Activated CD4-positive, alpha-beta memory T cell treated with anti-CD3 and anti-CD28 coated beads for 36 hours (primary cell): ENCODE data around the gene FAM241A. TPM values are rescaled to one million over a fixed set of nuclear protein-coding genes. Genes with fewer than 3 reads are reported as not detected.
A peak's percentile ranks its signal among the peaks of the same experiment; 100 is the strongest.
"Not testable (repeated sequence)": the region's sequence is repeated elsewhere in the genome, so short reads cannot be mapped to it uniquely, and the experiment has no call there.

Experiments used
- CTCF ChIA-PET: fragments of 350-600 bp; sonication (Branson Sonifier 250); formaldehyde crosslinking; loops from one replicate; lab custom pipeline; 2021; ENCODE audit warnings: antibody characterized with exemption, inconsistent platforms; lab: Charles Lee
- POLR2A ChIA-PET: fragments of 350-600 bp; sonication (Branson Sonifier 250); formaldehyde crosslinking; loops from one replicate; lab custom pipeline; 2021; ENCODE audit warnings: antibody characterized with exemption; lab: Charles Lee
- DNase-seq: peaks from one replicate; pipeline ENCODE4 v3.0.0-alpha.2; 2020
- H3K27ac Mint-ChIP-seq: one replicate; pipeline ENCODE4 v1.8.0; 2021; ENCODE audit warnings: mixed read lengths
- H3K27me3 Mint-ChIP-seq: one replicate; pipeline ENCODE4 v1.8.0; 2021; ENCODE audit warnings: mixed read lengths
- H3K36me3 Mint-ChIP-seq: one replicate; pipeline ENCODE4 v1.8.0; 2021; ENCODE audit warnings: mixed read lengths
- H3K4me1 Mint-ChIP-seq: one replicate; pipeline ENCODE4 v1.8.0; 2021; ENCODE audit warnings: low read depth, mixed read lengths
- H3K4me3 Mint-ChIP-seq: one replicate; pipeline ENCODE4 v1.8.0; 2021; ENCODE audit warnings: mild to moderate bottlenecking, mixed read lengths
- H3K9me3 Mint-ChIP-seq: one replicate; pipeline ENCODE4 v1.8.0; 2021; ENCODE audit warnings: mixed read lengths
- intact Hi-C: fragments of 100-400 bp; cut with micrococcal nuclease; formaldehyde crosslinking; loops from one replicate; pipeline ENCODE4 v1.15.1; 2023
- total RNA-seq, 2 experiments: library from RNA; stranded (reverse); gene quantifications; one replicate each; pipeline ENCODE4 v1.2.3, GENCODE V29; 2021

The FAM241A gene
- total RNA-seq, 2 experiments from 2014 or later, result 3.1 to 3.5 TPM

DNA sequence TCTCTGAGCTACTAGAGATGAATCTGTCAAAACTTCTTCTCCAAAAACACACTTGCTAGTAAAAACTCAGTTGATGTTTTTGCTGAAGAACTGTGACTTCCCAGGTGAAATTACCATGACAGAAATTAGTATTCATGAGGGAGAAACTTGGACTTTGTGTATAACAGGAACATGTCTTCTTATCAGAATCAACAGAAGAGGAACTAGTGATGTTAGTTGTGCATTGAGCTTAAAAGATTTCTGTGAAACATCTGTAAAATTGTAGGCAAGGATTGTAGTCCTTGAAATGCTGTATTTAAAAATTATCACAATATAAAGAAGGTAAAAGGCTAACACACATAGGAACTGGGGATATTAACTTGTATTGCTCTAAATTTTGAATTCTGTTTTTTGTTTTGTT is 11.3 kb downstream of the FAM241A start:
- Mint-ChIP-seq H3K4me1 (peaks cover 32% of the 10 kb centered on the region), H3K27ac (no peak overlapping the region), H3K36me3 (peaks cover 22% of the 10 kb centered on the region), H3K9me3 (peaks cover 10% of the 10 kb centered on the region), H3K4me3 (no peak overlapping the region), H3K27me3 (no peaks in the 10 kb centered on the region)
- POLR2A ChIA-PET, result no interaction called here
- intact Hi-C loops, result no loop called here
- DNase-seq, result no peak
- CTCF ChIA-PET, result interaction anchor here (1.2 kb wide), 1 partner anchor 57 kb away, joined by 3 read pairs; no protein-coding TSS in a partner anchor

DNA sequence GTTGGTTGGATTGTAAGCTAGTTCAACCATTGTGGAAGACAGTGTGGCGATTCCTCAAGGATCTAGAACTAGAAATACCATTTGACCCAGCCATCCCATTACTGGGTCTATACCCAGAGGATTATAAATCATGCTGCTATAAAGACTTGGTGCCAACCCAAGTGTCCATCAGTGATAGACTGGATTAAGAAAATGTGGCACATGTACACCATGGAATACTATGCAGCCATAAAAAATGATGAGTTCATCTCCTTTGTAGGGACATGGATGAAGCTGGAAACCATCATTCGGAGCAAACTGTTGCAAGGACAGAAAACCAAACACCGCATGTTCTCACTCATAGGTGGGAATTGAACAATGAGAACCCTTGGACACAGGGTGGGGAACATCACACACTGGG is 18.5 kb downstream of the FAM241A start:
- H3K4me3 Mint-ChIP-seq, H3K27ac Mint-ChIP-seq, intact Hi-C loops, CTCF ChIA-PET, DNase-seq, H3K27me3 Mint-ChIP-seq, POLR2A ChIA-PET: not testable (repeated sequence)
- peaks cover 27% of the 10 kb centered on the region for H3K36me3 Mint-ChIP-seq
- H3K4me1 Mint-ChIP-seq, result peaks cover 19% of the 10 kb centered on the region
- peaks cover 25% of the 10 kb centered on the region for H3K9me3 Mint-ChIP-seq

- DNase-seq, result peak; percentile 36
- peaks cover 35% of the 10 kb centered on the region for H3K4me1 Mint-ChIP-seq
- no peak overlapping the region for H3K4me3 Mint-ChIP-seq
- no peak overlapping the region for H3K27ac Mint-ChIP-seq
- POLR2A ChIA-PET, result no interaction called here
- H3K36me3 Mint-ChIP-seq, result peaks cover 12% of the 10 kb centered on the region
- CTCF ChIA-PET, result interaction anchor here (0.5 kb wide), 1 partner anchor 10 kb away, joined by 3 read pairs; no protein-coding TSS in a partner anchor
- intact Hi-C loops, result loop anchor here (1.0 to 2.0 kb wide), 2 partner anchors 9 to 15 kb away; no protein-coding TSS in a partner anchor
- H3K27me3 Mint-ChIP-seq, result no peaks in the 10 kb centered on the region
- H3K9me3 Mint-ChIP-seq, result peaks cover 9% of the 10 kb centered on the region
These were observed 22.5 kb downstream of the FAM241A start for GRCh38 chr4:112167794-112168193.

- Mint-ChIP-seq H3K27ac (no peak overlapping the region), H3K4me1 (peaks cover 35% of the 10 kb centered on the region), H3K36me3 (peaks cover 14% of the 10 kb centered on the region), H3K27me3 (no peaks in the 10 kb centered on the region), H3K4me3 (no peak overlapping the region), H3K9me3 (peaks cover 5% of the 10 kb centered on the region)
- ChIA-PET POLR2A (no interaction called here), CTCF (no interaction called here)
- intact Hi-C loops, result loop anchor here (1.0 kb wide), 1 partner anchor 7 kb away; no protein-coding TSS in a partner anchor
- DNase-seq, result no peak
These were observed 23.7 kb downstream of the FAM241A start for GRCh38 chr4:112168719-112169500.

DNA sequence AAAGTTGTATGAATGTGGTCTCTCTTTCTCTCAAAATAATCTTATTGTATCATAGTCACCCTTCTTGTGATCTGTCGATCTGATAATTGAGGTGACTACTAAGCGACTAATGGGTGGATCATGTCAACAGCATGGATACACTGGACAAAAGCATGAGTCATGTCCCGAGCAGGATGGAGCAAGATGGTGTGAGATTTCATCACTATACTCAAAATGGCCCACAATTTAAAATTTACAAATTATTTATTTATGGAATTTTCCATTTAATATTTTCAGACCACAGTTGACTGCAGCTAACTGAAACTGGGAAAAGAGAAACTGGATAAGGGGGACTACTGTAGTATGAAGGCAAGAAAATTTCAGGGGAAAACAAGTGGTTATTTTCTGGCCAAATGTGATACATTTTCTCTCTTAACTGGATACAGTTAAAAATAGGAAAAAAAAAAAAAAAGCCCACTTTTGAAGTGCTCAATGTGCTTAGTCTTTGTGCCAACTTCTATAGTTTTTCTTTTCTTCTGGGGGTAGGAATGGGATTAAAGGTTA is 25.3 kb downstream of the FAM241A start:
- H3K27me3 Mint-ChIP-seq, result no peaks in the 10 kb centered on the region
- no peak overlapping the region for H3K4me3 Mint-ChIP-seq
- H3K9me3 Mint-ChIP-seq, result peaks cover 1% of the 10 kb centered on the region
- H3K36me3 Mint-ChIP-seq, result peaks cover 10% of the 10 kb centered on the region
- intact Hi-C loops, result no loop called here
- peaks cover 33% of the 10 kb centered on the region for H3K4me1 Mint-ChIP-seq
- ChIA-PET POLR2A (no interaction called here), CTCF (no interaction called here)
- no peak overlapping the region for H3K27ac Mint-ChIP-seq
- peak; percentile 18 for DNase-seq

GRCh38 chr4:112171051-112171763 is 26.0 kb downstream of the FAM241A start:
- CTCF ChIA-PET, H3K36me3 Mint-ChIP-seq, H3K9me3 Mint-ChIP-seq, intact Hi-C loops, H3K27ac Mint-ChIP-seq, H3K4me3 Mint-ChIP-seq, H3K27me3 Mint-ChIP-seq, POLR2A ChIA-PET, DNase-seq: not testable (repeated sequence)
- peaks cover 33% of the 10 kb centered on the region for H3K4me1 Mint-ChIP-seq

- intact Hi-C loops, result no loop called here
- peaks cover 9% of the 10 kb centered on the region for H3K36me3 Mint-ChIP-seq
- POLR2A ChIA-PET, result interaction anchor here (0.5 kb wide), 1 partner anchor 430 kb away, joined by 3 read pairs; no protein-coding TSS in a partner anchor
- no peak overlapping the region for H3K27ac Mint-ChIP-seq
- CTCF ChIA-PET, result interaction anchor here (1.6 kb wide), 1 partner anchor 62 kb away, joined by 4 read pairs; no protein-coding TSS in a partner anchor
- no peaks in the 10 kb centered on the region for H3K27me3 Mint-ChIP-seq
- peaks cover 35% of the 10 kb centered on the region for H3K4me1 Mint-ChIP-seq
- no peak overlapping the region for H3K4me3 Mint-ChIP-seq
- no peaks in the 10 kb centered on the region for H3K9me3 Mint-ChIP-seq
- DNase-seq, result no peak
These were observed 26.9 kb downstream of the FAM241A start for GRCh38 chr4:112172180-112172579.

- CTCF ChIA-PET, result interaction anchor here (1.1 kb wide), 1 partner anchor 75 kb away, joined by 3 read pairs; no protein-coding TSS in a partner anchor
- intact Hi-C loops, result no loop called here
- H3K27ac Mint-ChIP-seq, result no peak overlapping the region
- POLR2A ChIA-PET, result interaction anchor here (0.8 kb wide), 1 partner anchor 10 kb away, joined by 3 read pairs; no protein-coding TSS in a partner anchor
- H3K4me1 Mint-ChIP-seq, result peaks cover 32% of the 10 kb centered on the region
- H3K36me3 Mint-ChIP-seq, result peaks cover 12% of the 10 kb centered on the region
- no peak overlapping the region for H3K4me3 Mint-ChIP-seq
- no peaks in the 10 kb centered on the region for H3K9me3 Mint-ChIP-seq
- H3K27me3 Mint-ChIP-seq, result no peaks in the 10 kb centered on the region
- no peak for DNase-seq
These were observed 28.6 kb downstream of the FAM241A start for GRCh38 chr4:112173593-112174558.

- Mint-ChIP-seq H3K27ac (no peak overlapping the region), H3K9me3 (no peaks in the 10 kb centered on the region), H3K4me3 (no peak overlapping the region), H3K4me1 (peaks cover 22% of the 10 kb centered on the region), H3K36me3 (peaks cover 16% of the 10 kb centered on the region), H3K27me3 (no peaks in the 10 kb centered on the region)
- intact Hi-C loops, result loop anchor here (1.0 to 2.0 kb wide), 2 partner anchors 8 to 29 kb away; no protein-coding TSS in a partner anchor
- no peak for DNase-seq
- CTCF ChIA-PET, result no interaction called here
- POLR2A ChIA-PET, result no interaction called here
These were observed 30.6 kb downstream of the FAM241A start for GRCh38 chr4:112175840-112176239.

GRCh38 chr4:112176596-112176995 is 31.3 kb downstream of the FAM241A start:
- Mint-ChIP-seq H3K27me3 (no peaks in the 10 kb centered on the region), H3K27ac (no peak overlapping the region), H3K9me3 (no peaks in the 10 kb centered on the region), H3K4me1 (peaks cover 21% of the 10 kb centered on the region), H3K36me3 (peaks cover 14% of the 10 kb centered on the region), H3K4me3 (no peak overlapping the region)
- ChIA-PET POLR2A (no interaction called here), CTCF (no interaction called here)
- intact Hi-C loops, result loop anchor here (1.0 to 2.0 kb wide), 2 partner anchors 8 to 30 kb away; no protein-coding TSS in a partner anchor
- DNase-seq, result no peak

DNA sequence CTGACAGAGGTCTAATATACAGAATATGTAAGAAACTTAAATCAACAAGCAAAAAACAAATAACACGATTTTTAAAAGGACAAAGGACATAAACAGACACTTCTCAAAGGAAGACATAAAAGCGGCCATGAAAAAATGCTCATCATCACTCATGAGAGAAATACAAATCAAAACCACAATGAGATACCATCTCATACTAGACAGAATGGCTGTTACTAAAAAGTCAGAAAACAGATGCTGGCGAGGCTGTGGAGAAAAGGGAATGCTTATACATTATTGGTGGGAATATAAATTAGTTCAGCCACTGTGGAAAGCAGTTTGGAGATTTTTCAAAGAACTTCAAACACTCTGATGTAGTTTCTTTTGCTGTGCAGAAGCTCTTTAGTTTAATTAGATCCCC is 33.5 kb downstream of the FAM241A start:
- CTCF ChIA-PET, result interaction anchor here (0.6 kb wide), 1 partner anchor 38 kb away, joined by 6 read pairs; no protein-coding TSS in a partner anchor
- intact Hi-C loops, POLR2A ChIA-PET, H3K4me3 Mint-ChIP-seq, H3K9me3 Mint-ChIP-seq, DNase-seq, H3K27me3 Mint-ChIP-seq, H3K27ac Mint-ChIP-seq: not testable (repeated sequence)
- peaks cover 41% of the 10 kb centered on the region for H3K4me1 Mint-ChIP-seq
- peaks cover 11% of the 10 kb centered on the region for H3K36me3 Mint-ChIP-seq
